ENCODE results near the gene HRCT1.
A peak's percentile ranks its signal among the peaks of the same experiment; 100 is the strongest.

Gene HRCT1

DNA sequence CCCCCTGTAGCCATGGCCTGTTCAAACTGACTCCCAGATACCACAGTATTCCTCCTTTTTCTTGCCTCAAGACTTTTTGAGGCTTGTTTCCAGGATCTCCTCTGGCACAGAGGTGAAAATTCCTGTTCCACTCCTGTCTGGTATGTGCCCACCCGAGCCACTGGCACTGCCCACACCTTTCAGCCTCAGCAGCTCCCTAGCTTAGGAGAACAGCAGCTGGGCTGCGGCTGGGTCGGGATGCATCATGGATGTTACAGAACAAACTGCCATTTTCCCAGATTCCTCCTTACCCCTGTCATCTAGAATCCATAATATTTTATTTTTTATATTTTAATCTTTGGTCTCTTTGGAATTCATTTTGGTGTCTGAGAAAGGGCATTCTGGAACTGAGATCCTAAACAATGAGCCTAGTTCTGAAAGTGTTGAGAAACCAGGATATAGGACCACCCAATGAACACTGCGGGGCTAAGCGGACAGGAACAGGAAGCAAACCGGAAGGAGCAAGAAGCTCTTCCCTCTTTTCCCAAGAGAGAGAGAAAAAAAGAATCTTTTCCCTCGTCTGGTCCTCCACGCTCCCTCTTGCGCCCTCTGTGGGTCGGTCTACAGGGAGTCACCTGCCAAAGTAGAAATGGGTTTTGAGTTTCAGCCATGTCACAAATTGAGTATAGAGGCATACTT lies 39.5 kb downstream of the HRCT1 start:
- peak; percentile 59 for DNase-seq

DNA sequence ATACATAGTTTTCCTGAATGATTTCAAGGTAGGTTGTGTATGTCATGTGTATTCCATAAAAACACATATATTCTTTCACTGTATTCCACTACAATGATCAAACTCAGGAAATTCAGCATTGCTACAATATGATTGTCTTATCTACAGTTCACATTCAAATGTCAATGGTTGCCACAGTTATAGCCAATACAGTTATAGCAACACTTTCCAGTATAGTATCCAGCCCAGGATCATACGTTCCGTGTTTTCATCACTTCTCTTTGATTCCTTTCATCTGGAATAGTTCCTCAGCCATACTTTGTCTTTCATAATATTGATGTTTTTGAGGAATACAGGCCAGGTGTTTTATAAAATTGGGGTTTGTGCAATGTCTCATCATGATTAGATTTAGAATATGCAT lies 42.4 kb downstream of the HRCT1 start:
- no peak for DNase-seq

DNA sequence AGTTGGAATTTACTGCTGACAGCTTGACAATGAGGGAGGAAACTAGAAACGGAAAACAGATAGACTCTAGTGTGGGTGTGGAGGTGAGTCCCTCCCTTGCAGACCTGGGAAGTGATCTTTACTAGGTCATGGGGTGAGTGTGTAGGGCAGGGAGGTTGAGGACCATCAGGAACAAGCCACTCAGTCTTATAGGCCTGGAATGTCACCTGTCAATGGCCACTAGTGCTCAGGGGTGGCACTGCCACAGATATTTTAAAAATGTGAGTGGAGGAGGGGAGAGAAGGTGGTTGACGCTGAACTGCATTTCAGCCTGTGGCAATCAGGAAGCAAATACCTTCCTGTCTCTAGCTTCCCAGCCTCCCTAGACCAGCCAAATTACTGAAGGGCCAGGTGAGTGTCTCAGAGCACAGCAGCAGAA lies 42.9 kb downstream of the HRCT1 start:
- DNase-seq: no peak

DNA sequence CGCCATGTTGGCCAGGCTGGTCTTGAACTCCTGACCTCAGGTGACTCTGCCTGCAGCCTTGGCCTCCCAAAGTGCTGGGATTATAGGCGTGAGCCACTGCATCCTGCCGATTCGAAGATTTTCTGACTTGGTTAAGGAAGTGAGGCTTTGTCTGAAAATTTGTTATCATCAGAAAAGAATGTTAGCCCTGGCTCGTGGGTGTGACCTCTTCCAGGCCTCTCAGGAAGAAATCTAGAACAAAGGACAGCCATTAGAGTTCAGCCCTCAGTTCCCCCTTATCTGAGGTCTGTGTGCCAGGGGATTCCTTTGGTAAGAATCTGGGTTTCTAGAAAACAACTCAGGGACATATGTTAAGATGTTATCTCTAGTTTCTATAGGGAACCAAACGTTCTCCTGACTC lies 45.7 kb downstream of the HRCT1 start:
- no peak for DNase-seq

DNA sequence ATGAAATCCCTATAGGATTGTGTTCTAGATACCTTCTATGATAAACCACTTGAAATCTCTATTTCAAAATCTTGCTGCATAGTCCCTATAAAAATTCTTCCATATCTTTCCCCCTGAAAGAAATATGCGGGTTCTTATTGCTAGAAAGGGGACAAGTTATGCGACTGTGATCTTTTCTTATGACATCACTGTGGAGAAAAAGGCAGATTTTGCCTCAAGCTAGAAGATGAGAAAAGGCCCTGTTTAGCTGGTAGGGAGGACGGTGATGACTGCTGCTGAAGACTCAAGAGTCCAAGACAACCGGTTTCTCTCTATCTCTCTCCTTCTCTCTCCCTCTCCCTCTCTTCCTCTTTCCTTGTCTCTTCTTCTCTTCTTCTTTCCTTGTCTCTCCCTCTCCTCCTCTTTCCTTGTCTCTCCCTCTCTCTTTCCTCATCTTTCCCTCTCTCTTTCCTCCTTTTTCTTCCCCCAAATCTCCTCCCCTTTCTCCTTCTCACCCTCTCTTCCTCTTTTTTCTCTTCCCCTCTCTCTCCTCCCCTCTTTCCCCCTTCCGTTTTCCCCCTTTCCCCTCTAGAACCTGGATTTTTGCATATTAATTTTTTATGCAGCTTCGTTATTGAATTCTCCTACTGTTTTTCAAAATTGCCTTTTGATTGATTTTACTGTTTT lies 46.7 kb downstream of the HRCT1 start:
- DNase-seq: no peak

DNA sequence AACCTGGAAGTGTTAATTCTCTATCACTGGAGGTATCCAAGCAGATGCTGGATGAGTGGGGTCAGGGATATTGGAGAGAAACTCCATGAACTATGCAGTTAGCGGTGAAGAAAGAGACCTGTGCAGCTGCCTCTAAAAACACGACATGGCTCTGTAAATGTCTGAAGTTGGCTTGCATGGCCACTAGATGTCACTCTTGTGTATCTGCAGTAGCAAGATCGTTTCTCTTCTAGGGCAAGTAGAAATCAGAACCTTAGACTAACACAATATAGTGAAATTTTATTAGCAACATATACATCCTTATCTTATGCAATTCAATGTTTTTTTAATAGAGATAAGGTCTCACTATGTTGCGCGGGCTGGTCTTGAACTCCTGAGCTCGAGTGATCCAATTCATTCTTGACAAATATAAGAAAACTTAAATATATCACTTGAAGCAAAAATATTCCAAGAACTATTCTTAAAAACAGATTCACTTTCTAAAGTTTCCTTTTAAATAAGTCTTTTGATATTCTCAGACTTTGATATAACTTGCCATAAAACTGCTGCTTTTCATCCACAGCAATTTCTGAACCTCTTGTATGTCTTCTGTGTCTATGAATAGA lies 49.0 kb downstream of the HRCT1 start:
- DNase-seq: no peak

DNA sequence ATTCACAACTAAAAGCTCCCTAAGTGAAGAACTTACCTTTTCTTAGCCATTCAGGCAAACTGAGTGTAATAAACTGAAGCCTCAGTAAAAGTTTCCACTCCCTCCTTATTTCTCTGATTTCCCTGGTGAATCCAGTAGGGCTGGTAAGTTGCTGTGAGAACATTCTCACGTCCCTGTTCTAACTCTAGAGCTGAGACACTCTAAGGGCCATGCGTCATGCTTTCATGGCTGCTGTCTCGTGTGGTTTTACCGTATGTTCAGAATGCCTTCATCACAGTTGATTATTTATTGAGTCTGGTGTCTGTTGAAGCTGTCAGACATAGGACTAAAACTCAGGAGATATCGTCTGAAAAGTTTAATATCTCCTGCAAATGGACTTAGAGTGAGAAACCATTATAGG lies 50.6 kb downstream of the HRCT1 start:
- DNase-seq: no peak

Measured in 8988T (cell line).